ENCODE data around the gene TGFB2.

DNA sequence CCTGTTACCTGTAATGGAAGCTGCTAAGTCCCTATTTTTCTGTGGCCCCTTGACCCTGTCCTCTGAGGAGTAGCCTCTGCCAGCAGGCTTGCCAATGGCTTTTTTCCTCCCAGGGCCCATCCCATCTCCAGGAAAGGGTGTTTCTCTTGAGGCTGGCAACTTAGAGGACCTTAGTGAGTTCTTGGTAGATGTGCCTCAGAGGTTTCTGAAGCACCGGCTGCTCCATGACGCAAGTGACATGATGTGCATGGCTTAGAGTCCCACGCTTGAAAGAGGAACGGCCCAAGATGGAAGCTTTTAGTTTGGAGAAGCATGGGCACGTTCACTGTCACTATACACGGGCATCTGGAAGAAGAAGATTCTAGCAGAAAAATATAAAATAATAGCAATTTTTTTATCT, 63.0 kb downstream of the TGFB2 start:
- TF ChIP-seq EZH2 (IDR thresholded peaks at IDR 0.05; ENCODE audit: borderline replicate concordance, insufficient read depth, low read depth, low read length, poor library complexity, severe bottlenecking) = no peak
- TF ChIP-seq, protein P1, sequence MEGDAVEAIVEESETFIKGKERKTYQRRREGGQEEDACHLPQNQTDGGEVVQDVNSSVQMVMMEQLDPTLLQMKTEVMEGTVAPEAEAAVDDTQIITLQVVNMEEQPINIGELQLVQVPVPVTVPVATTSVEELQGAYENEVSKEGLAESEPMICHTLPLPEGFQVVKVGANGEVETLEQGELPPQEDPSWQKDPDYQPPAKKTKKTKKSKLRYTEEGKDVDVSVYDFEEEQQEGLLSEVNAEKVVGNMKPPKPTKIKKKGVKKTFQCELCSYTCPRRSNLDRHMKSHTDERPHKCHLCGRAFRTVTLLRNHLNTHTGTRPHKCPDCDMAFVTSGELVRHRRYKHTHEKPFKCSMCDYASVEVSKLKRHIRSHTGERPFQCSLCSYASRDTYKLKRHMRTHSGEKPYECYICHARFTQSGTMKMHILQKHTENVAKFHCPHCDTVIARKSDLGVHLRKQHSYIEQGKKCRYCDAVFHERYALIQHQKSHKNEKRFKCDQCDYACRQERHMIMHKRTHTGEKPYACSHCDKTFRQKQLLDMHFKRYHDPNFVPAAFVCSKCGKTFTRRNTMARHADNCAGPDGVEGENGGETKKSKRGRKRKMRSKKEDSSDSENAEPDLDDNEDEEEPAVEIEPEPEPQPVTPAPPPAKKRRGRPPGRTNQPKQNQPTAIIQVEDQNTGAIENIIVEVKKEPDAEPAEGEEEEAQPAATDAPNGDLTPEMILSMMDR (IDR thresholded peaks at IDR 0.05) = no peak
